Sigmoid colon (tissue), 4 donors: ENCODE results near the gene GLIS2.

ENCODE experiments used
- CTCF ChIP-seq, 4 experiments: fragments of 450-650 bp in 3 of 4; fragments of 200-600 bp in 1 of 4; IDR thresholded peaks; one replicate each; pipeline ENCODE4 v1.5.1; 2016 to 2019; ENCODE audit warnings: antibody characterized with exemption in 4 of 4, mild to moderate bottlenecking in 3 of 4, moderate library complexity in 2 of 4
- POLR2AphosphoS5 ChIP-seq, 4 donors: sonication (generic); formaldehyde crosslinking; IDR thresholded peaks; one replicate each; pipeline ENCODE4 v1.6.1; 2017; ENCODE audit warnings: antibody characterized with exemption in 4 of 4

GRCh38 chr16:4385789-4386450, 70.1 kb downstream of the GLIS2 start:
- TF ChIP-seq CTCF (IDR thresholded peaks at IDR 0.05) (no peak), POLR2AphosphoS5 (IDR thresholded peaks at IDR 0.05) (no peak)
